ENCODE results near the gene CST1.
"Not testable (repeated sequence)": the region's sequence is repeated elsewhere in the genome, so short reads cannot be mapped to it uniquely, and the experiment has no call there.

- TF ChIP-seq CTCF, POLR2A (IDR thresholded peaks at IDR 0.05): not testable (repeated sequence)
Observed at GRCh38 chr20:23723659-23724307, 27.0 kb downstream of the CST1 start.

All from lower leg skin (tissue), 3 donors.